Peyer's patch (tissue), 4 donors: ENCODE data around the gene ENPP1.

Source experiments
- POLR2A ChIP-seq, 2 donors: fragments of 450-650 bp; IDR thresholded peaks; one replicate each; pipeline ENCODE4 v1.5.1; 2017; ENCODE audit warnings: antibody characterized with exemption in 2 of 2, mild to moderate bottlenecking in 2 of 2, moderate library complexity in 2 of 2
- TF ChIP-seq, protein P1 (sequence below), 6 experiments: fragments of 450-650 bp in 4 of 6; fragments of 200-600 bp in 2 of 6; sonication (generic) in 1 of 6; IDR thresholded peaks; one replicate each; pipeline ENCODE4 v1.5.1; 2017 to 2019; ENCODE audit warnings: antibody characterized with exemption in 6 of 6, mild to moderate bottlenecking in 3 of 6, moderate library complexity in 1 of 6

DNA sequence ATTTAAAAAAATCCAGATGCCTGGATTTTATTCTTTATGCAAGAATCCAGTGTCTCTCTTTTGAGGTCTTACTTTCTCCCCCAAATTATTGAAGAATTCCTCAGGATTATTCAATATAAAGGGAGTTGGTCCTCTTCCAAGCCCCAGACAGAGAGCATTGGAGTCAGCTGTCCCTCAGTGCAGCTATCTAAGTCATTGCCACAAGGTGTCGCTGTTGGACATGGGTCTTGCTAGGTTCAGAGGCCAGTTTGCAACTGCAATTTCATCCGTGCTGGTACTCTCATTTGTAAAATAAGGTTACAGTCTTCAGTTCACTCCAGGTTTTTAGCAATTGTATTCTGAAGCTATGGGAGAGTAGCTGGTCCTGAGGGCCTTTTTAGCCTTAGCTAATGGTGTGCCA, 115.5 kb downstream of the ENPP1 start:
- TF ChIP-seq, protein P1, sequence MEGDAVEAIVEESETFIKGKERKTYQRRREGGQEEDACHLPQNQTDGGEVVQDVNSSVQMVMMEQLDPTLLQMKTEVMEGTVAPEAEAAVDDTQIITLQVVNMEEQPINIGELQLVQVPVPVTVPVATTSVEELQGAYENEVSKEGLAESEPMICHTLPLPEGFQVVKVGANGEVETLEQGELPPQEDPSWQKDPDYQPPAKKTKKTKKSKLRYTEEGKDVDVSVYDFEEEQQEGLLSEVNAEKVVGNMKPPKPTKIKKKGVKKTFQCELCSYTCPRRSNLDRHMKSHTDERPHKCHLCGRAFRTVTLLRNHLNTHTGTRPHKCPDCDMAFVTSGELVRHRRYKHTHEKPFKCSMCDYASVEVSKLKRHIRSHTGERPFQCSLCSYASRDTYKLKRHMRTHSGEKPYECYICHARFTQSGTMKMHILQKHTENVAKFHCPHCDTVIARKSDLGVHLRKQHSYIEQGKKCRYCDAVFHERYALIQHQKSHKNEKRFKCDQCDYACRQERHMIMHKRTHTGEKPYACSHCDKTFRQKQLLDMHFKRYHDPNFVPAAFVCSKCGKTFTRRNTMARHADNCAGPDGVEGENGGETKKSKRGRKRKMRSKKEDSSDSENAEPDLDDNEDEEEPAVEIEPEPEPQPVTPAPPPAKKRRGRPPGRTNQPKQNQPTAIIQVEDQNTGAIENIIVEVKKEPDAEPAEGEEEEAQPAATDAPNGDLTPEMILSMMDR (IDR thresholded peaks at IDR 0.05) = peak in 4 of 6 experiments; percentile 46 to 73 (median 70)
- no peak for TF ChIP-seq POLR2A (IDR thresholded peaks at IDR 0.05)
